ENCODE results near the gene UPF3B.

- no peak for TF ChIP-seq CTCF (conservative IDR thresholded peaks at IDR 0.05 in 1 of 2, IDR thresholded peaks at IDR 0.05 in 1 of 2; ENCODE audit: low read depth in 1 of 2, low read length in 2 of 2)
- no peak for TF ChIP-seq EZH2 (IDR thresholded peaks at IDR 0.05; ENCODE audit: low read length, missing control alignments)
Observed at GRCh38 chrX:119878740-119879139, 26.0 kb upstream of the UPF3B start.

Data from fibroblast of lung (primary cell).